IPS DF 6.9 (cell line): ENCODE measurements around the gene RNF14.

Source experiments
- DNase-seq: peaks from one replicate; pipeline ENCODE4 v3.0.0-alpha.2; 2013; ENCODE audit warnings: low read depth, low spot score
- H3K27ac ChIP-seq: one replicate; pipeline ENCODE4 v1.5.1; 2013; ENCODE audit warnings: low read length, control low read depth
- H3K27me3 ChIP-seq: 2 replicates; pipeline ENCODE4 v1.6.1; 2013; ENCODE audit warnings: mild to moderate bottlenecking, low read length; ENCODE audit not compliant: control insufficient read depth, insufficient read depth
- H3K36me3 ChIP-seq: 2 replicates; pipeline ENCODE4 v1.6.1; 2013; ENCODE audit warnings: low read length; ENCODE audit not compliant: control insufficient read depth, insufficient read depth
- H3K4me1 ChIP-seq: 2 replicates; pipeline ENCODE4 v1.6.1; 2013; ENCODE audit warnings: low read length; ENCODE audit not compliant: control insufficient read depth, insufficient read depth
- H3K4me3 ChIP-seq: 2 replicates; pipeline ENCODE4 v1.5.1; 2013; ENCODE audit warnings: mild to moderate bottlenecking, low read length
- H3K9me3 ChIP-seq: 2 replicates; pipeline ENCODE4 v1.6.1; 2013; ENCODE audit warnings: low read length, inconsistent platforms; ENCODE audit not compliant: control insufficient read depth, insufficient read depth
- whole genome bisulfite sequencing: extraction: QIAGEN DNeasy Blood & Tissue Kit; methylation state at CpG from one replicate; pipeline ENCODE4 v1.1.7; 2013; ENCODE audit warnings: mixed read lengths, missing lambda C conversion rate; ENCODE audit not compliant: insufficient read length, insufficient coverage; 5-methylcytosine and 5-hydroxymethylcytosine counted together

Gene RNF14

GRCh38 chr5:142014911-142015584 is 46.1 kb downstream of the RNF14 start:
- Histone ChIP-seq H3K4me3 (no peak overlapping the region), H3K36me3 (no peaks in the 10 kb centered on the region), H3K27ac (no peak overlapping the region), H3K27me3 (no peaks in the 10 kb centered on the region), H3K4me1 (no peaks in the 10 kb centered on the region), H3K9me3 (no peaks in the 10 kb centered on the region)
- DNase-seq = peak; percentile 29
- no CpG with 5 or more reads among the region's 7 CpGs for WGBS

- no peak for DNase-seq
- no peak overlapping the region for H3K4me3 ChIP-seq
- no peaks in the 10 kb centered on the region for H3K9me3 ChIP-seq
- no peaks in the 10 kb centered on the region for H3K36me3 ChIP-seq
- no CpG with 5 or more reads among the region's 6 CpGs for WGBS
- H3K27ac ChIP-seq = no peak overlapping the region
- no peaks in the 10 kb centered on the region for H3K4me1 ChIP-seq
- H3K27me3 ChIP-seq = no peaks in the 10 kb centered on the region
These were observed 47.1 kb downstream of the RNF14 start for GRCh38 chr5:142015781-142016533.

- Histone ChIP-seq H3K9me3 (no peaks in the 10 kb centered on the region), H3K36me3 (no peaks in the 10 kb centered on the region), H3K4me3 (no peak overlapping the region), H3K4me1 (no peaks in the 10 kb centered on the region), H3K27ac (no peak overlapping the region), H3K27me3 (no peaks in the 10 kb centered on the region)
- DNase-seq = no peak
- WGBS = no CpG with 5 or more reads among the region's 4 CpGs
These were observed 47.7 kb downstream of the RNF14 start for GRCh38 chr5:142016556-142016955.

GRCh38 chr5:142017832-142018427 is 49.0 kb downstream of the RNF14 start:
- DNase-seq = no peak
- WGBS = no CpG with 5 or more reads among the region's 5 CpGs
- H3K36me3 ChIP-seq = no peaks in the 10 kb centered on the region
- H3K4me3 ChIP-seq = no peak overlapping the region
- H3K27ac ChIP-seq = no peak overlapping the region
- H3K27me3 ChIP-seq = no peaks in the 10 kb centered on the region
- H3K9me3 ChIP-seq = no peaks in the 10 kb centered on the region
- H3K4me1 ChIP-seq = no peaks in the 10 kb centered on the region

- no CpG with 5 or more reads among the region's 1 CpG for WGBS
These were observed 51.3 kb downstream of the RNF14 start for GRCh38 chr5:142020122-142020659.

GRCh38 chr5:142023836-142024235 is 54.9 kb downstream of the RNF14 start:
- H3K9me3 ChIP-seq = no peaks in the 10 kb centered on the region
- no peak overlapping the region for H3K4me3 ChIP-seq
- no peak for DNase-seq
- no peaks in the 10 kb centered on the region for H3K4me1 ChIP-seq
- no CpG with 5 or more reads among the region's 6 CpGs for WGBS
- no peaks in the 10 kb centered on the region for H3K36me3 ChIP-seq
- H3K27me3 ChIP-seq = no peaks in the 10 kb centered on the region
- H3K27ac ChIP-seq = no peak overlapping the region

More at GRCh38 chr5:142020122-142020659, 51.3 kb downstream of the RNF14 start:
- DNase-seq = no peak
- no peak overlapping the region for H3K4me3 ChIP-seq
- no peak overlapping the region for H3K27ac ChIP-seq
- no peaks in the 10 kb centered on the region for H3K27me3 ChIP-seq
- H3K4me1 ChIP-seq = no peaks in the 10 kb centered on the region
- no peaks in the 10 kb centered on the region for H3K9me3 ChIP-seq
- no peaks in the 10 kb centered on the region for H3K36me3 ChIP-seq

GRCh38 chr5:142024771-142025304 is 55.9 kb downstream of the RNF14 start:
- no peaks in the 10 kb centered on the region for H3K36me3 ChIP-seq
- no peak overlapping the region for H3K27ac ChIP-seq
- no peaks in the 10 kb centered on the region for H3K9me3 ChIP-seq
- H3K27me3 ChIP-seq = no peaks in the 10 kb centered on the region
- WGBS = no CpG with 5 or more reads among the region's 26 CpGs
- DNase-seq = peak; percentile 67
- peak overlapping the region; percentile 36; the same call in 1 of the 2 replicates for H3K4me3 ChIP-seq
- no peaks in the 10 kb centered on the region for H3K4me1 ChIP-seq

- no peak overlapping the region for H3K4me3 ChIP-seq
- DNase-seq = no peak
- no peaks in the 10 kb centered on the region for H3K4me1 ChIP-seq
- no CpG with 5 or more reads among the region's 8 CpGs for WGBS
- no peaks in the 10 kb centered on the region for H3K36me3 ChIP-seq
- no peak overlapping the region for H3K27ac ChIP-seq
- no peaks in the 10 kb centered on the region for H3K9me3 ChIP-seq
- no peaks in the 10 kb centered on the region for H3K27me3 ChIP-seq
These were observed 56.7 kb downstream of the RNF14 start for GRCh38 chr5:142025637-142026036.

GRCh38 chr5:142032150-142032549 is 63.2 kb downstream of the RNF14 start:
- WGBS = no CpG with 5 or more reads among the region's 2 CpGs
- Histone ChIP-seq H3K36me3 (no peaks in the 10 kb centered on the region), H3K9me3 (no peaks in the 10 kb centered on the region), H3K4me1 (no peaks in the 10 kb centered on the region), H3K27me3 (no peaks in the 10 kb centered on the region; the same call in 1 of the 2 replicates), H3K27ac (no peak overlapping the region), H3K4me3 (no peak overlapping the region)
- DNase-seq = no peak
